LNCaP clone FGC (cell line): Measurements from ENCODE around the gene ATP8A2.
A peak's percentile ranks its signal among the peaks of the same experiment; 100 is the strongest.
"Not testable (repeated sequence)": the region's sequence is repeated elsewhere in the genome, so short reads cannot be mapped to it uniquely, and the experiment has no call there.

Experiments used
- DNase-seq: peaks from one replicate; pipeline ENCODE4 v3.0.0-alpha.2; 2011; ENCODE audit warnings: low read depth
- H3K4me3 ChIP-seq: 2 replicates; pipeline ENCODE4 v1.5.1; 2011; ENCODE audit warnings: mild to moderate bottlenecking, low read depth, low read length, control low read depth
- TF ChIP-seq, protein P1 (sequence below): IDR thresholded peaks from 2 replicates; pipeline ENCODE4 v1.5.1; 2012; ENCODE audit warnings: mild to moderate bottlenecking; ENCODE audit not compliant: control insufficient read depth, insufficient read depth; ENCODE audit errors: extremely low read depth

The ATP8A2 gene

DNA sequence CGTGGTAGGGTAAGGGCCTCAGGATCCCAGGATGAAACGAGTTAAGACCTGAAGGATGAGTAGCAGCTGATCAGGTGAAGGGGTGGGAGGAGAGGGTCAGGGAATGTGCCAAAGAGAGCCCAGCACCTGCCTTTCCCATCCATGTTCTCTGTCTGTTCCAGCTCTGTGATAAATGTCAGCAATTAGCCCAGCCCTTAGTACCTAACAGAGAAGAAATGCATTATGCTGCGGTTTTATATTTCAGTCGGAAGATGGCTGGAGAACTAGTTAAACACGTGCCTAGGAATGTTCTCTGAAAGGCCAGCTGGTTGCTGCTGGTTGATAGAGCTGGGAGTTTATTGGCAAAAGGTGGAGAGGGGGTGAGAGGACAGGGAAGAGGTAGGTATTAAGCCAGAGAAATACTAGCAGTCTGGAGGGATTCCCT lies 411.8 kb downstream of the ATP8A2 start:
- no peak for DNase-seq
- H3K4me3 ChIP-seq: no peak overlapping the region
- TF ChIP-seq, protein P1, sequence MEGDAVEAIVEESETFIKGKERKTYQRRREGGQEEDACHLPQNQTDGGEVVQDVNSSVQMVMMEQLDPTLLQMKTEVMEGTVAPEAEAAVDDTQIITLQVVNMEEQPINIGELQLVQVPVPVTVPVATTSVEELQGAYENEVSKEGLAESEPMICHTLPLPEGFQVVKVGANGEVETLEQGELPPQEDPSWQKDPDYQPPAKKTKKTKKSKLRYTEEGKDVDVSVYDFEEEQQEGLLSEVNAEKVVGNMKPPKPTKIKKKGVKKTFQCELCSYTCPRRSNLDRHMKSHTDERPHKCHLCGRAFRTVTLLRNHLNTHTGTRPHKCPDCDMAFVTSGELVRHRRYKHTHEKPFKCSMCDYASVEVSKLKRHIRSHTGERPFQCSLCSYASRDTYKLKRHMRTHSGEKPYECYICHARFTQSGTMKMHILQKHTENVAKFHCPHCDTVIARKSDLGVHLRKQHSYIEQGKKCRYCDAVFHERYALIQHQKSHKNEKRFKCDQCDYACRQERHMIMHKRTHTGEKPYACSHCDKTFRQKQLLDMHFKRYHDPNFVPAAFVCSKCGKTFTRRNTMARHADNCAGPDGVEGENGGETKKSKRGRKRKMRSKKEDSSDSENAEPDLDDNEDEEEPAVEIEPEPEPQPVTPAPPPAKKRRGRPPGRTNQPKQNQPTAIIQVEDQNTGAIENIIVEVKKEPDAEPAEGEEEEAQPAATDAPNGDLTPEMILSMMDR: no peak

DNA sequence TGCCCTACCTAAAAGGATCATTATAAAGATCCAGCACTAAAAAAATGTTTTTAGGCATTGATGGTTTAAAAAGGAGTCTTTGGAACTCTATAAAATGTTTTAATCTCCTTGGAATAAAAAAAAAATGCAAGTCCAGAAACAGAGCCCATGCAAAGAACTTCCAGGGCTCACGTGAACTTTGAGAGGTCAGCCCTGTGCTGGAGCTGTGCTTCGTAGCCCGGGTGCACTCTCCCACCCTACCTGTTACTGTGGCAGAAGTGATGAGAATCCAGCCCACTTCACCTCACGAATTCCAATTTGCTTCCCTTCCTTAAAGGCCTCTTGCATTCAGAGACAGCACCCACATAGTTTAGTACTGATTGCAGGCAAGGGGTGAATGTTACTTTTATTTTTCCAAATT lies 412.3 kb downstream of the ATP8A2 start:
- H3K4me3 ChIP-seq: no peak overlapping the region
- no peak for DNase-seq
- TF ChIP-seq, protein P1: no peak

DNA sequence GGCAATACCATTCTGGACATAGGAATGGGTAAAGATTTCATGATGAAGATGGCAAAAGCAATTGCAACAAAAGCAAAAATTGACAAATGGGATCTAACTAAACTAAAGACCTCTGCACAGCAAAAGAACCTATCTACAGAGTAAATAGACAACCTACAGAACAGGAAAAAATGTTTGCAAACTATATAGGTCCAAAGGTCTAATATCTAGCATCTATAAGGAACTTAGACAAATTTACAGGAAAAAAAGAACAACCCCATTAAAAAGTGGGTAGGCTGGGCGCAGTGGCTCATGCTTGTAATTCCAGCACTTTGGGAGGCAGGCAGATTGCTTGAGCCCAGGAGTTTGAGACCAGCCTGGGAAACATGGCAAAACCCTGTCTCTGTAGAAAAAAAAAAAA lies 418.4 kb downstream of the ATP8A2 start:
- DNase-seq, H3K4me3 ChIP-seq: not testable (repeated sequence)

DNA sequence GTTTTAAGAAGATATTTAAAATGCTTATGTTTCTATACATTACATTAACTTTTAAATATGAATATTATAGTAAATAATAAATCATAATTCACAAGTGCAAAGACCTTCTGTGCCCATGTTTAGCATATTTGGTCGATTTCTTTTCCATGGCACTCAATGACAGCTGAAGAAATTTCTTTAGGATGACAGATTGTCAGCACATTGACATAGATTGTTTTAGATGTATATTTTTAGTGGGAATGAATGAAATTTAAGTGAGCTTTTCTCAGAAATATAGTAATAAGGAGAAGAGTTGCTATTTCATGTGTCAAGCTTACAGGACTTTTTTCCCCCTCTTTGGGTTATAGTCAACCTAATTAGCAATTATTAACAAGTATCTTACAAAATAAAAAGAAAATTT lies 423.5 kb downstream of the ATP8A2 start:
- H3K4me3 ChIP-seq: no peak overlapping the region
- no peak for DNase-seq
- TF ChIP-seq, protein P1: no peak

DNA sequence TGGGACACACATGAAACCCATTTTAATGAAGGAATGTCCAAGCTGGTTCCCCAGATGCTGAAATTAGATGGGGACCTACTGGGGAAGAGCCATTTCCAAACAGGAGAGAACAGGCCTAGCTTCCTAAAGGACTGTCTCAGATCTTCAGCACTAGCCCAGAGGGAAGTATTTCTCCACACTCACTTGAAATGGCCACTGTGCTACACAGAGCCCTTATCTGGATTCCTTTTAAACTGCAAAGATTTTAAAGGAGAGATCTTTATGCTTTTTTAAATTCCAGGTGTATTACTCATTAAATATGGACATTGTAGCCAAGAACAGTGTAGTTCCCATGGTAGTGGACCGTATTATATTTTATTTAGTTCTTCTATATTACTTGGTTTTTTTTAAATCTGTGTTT lies 424.7 kb downstream of the ATP8A2 start:
- DNase-seq: no peak
- TF ChIP-seq, protein P1: no peak
- no peak overlapping the region for H3K4me3 ChIP-seq

DNA sequence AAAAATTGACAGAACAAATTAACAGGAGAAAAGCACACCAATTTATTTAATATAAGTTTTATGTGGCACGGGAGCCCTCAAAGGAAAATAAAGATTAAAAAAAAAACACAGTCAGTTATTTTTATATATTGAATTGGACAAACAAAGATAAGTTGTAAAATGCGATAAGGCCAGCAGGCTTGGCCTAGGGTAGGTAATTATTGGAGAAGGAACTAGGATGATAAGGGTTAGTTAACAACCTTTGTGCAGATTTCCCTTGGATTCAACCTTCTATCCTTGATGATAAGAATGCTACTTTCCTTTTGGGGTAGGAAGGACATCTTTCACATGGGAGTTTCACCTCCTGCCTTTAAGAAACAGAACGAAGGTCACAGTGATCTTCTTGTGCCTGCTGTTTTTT lies 427.2 kb downstream of the ATP8A2 start:
- no peak overlapping the region for H3K4me3 ChIP-seq
- TF ChIP-seq, protein P1: no peak
- DNase-seq: peak; percentile 7

DNA sequence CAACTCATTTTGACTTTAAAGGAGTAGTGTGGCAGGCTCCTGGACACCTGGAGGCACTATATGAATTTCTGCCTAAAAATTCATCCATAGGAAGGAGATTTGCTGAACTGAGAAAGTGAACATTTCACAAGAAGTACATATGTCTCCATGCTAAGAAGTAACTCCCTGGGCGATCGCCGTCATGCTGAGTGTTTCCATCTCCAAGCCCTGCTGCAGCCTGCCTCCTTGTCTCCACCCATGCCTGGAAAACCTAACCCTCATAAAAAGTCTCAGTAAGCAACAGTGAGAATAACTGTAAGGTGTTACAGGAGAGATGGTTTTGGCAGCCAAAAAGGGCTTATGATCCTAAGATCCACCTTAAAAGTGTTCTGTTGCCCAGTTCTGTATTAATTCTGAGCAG lies 428.7 kb downstream of the ATP8A2 start:
- TF ChIP-seq, protein P1: no peak
- no peak overlapping the region for H3K4me3 ChIP-seq
- DNase-seq: no peak

DNA sequence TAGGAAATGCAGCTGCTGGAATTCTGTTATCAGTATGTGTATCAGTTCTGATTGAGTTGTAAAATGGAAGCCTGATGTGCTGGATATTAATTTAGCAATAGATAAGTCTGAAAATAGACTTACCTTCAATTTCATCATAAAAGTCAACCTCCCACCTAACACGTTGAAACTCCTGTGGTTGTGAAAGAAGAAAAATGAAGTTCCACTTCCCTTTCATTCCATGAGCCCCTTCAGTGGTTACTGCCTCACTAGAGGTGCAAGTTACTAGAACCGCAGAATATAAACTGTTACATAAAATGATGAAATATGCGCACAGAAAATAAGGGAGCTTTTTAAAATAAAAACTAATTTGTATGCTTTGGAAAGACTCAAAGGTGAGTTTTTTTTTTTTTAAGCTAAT lies 430.8 kb downstream of the ATP8A2 start:
- no peak overlapping the region for H3K4me3 ChIP-seq
- DNase-seq: no peak
- TF ChIP-seq, protein P1: no peak
